Globus pallidus (tissue), 1 donor: ENCODE data around the gene FANCI.

Experiments
- DNase-seq: peaks from one replicate; pipeline ENCODE4 v3.0.0-alpha.2; 2015; ENCODE audit warnings: low spot score

The FANCI gene

GRCh38 chr15:89361451-89362202 lies 117.8 kb downstream of the FANCI start:
- peak; percentile 72 for DNase-seq

GRCh38 chr15:89362203-89363101 lies 118.7 kb downstream of the FANCI start:
- DNase-seq: peak; percentile 70

GRCh38 chr15:89363133-89363532 lies 119.4 kb downstream of the FANCI start:
- DNase-seq: no peak

GRCh38 chr15:89363770-89364169 lies 120.0 kb downstream of the FANCI start:
- DNase-seq: no peak

GRCh38 chr15:89364341-89364740 lies 120.6 kb downstream of the FANCI start:
- no peak for DNase-seq

- DNase-seq: peak; percentile 76
Observed at GRCh38 chr15:89364741-89365450, 121.1 kb downstream of the FANCI start.

- DNase-seq: no peak
Observed at GRCh38 chr15:89365462-89366065, 121.8 kb downstream of the FANCI start.
